NCI-H1694 treated with DMSO at 0.1 percent for 48 hours (cell line): Measurements from ENCODE around the gene FAM222A.

Experiments
- DNase-seq: peaks from one replicate; lab custom pipeline; 2025; lab: John Stamatoyannopoulos, UW

The FAM222A gene

DNA sequence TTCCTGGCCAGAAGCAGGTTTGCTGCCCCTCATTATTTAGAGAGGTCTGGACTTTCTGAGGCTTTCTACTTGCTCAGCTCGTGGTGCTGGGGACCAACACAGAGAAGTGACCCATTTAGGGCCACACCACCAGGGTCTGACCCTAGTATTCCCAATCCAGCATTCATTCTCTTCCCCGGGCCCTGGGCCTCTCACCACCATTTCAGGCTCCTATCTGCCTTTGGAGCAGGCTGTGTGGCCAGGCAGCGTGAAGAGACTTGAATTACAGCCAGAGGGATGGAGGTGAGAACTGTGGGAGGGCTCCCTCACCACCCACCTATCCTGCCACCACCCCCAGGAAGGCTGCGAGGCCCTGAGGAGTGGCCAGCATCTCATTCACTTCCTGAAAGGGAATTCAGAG is 24.6 kb downstream of the FAM222A start:
- DNase-seq: no peak

DNA sequence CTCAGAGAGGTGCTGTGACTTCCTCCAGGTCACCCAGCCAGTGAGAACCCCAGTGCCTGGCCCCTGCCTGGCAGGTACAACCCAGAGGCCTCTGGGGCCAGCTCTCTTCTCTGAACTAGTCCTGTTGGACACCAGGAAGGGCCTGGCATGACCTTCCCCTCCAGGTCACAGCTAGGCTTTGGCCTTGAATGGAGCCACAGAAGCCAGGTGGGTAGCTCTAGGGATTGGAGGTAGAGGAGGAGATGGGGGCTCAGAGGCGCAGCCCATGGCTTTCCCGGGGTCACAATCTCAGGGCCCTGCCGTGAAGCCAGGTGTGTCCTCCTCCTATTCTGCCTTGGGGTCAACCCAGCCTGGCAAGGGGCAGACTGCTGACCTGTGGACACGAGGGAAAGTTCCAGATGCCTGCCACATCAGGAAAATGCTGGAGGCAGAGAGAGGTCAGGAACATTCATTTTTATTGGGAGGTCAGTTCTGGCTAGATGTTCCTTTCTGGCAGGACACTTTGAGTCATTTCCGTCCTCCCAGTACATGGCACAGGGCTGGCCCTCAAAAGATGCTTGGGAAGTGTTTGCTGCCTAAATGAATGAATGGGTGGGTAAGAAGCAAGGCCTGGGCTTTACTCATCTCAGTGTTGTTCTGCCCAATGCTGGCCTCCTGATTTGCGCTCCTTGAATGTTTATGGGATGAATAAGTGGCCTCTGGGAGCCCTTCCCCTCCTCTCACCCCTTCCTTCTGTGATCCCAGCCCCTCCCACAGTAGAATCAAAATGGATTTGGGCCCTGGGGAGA is 25.4 kb downstream of the FAM222A start:
- no peak for DNase-seq

DNA sequence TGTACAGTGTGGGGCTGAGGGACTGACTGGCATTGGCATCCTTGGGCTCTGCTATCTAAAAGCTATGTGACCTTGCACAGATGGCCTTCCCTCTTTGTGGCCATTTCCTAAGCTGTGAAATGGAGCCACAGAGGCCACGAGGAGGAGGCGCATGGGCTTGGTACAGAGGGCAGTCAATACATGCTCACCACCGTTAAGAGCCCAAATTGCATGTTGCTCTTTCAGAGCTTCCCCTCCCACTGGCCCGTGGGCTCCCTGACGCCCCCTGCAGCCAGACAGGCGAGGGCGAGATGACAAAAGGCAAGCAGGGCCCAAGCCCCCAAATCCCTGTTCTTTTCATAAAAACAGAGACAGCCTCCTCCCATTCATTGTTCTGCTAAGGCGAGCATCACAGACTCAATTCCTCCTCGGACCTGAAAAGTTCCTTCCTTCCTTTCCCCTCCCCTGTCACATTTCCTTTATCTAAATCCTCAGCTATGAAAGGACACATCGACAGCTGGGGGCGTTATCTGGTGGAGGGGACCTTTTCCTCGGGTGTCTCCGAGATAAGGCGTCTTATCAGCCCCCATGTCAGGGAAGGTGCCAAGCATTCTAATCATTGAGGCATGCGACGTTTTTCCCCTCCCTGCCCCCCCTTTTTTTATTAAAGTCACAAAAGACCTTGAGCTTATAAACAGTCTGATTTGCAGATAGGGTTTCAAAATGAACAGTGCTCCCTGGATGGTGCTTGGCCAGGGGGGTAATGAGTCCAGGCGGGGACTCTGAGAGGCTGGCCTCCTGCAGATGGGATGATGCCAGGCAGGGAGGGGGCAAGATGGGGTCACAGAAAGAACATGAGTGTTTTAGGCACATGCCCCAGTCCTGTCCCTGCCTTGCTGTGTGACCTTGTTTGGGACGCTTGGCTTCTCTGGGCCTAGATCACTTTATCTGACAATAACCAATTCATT is 26.4 kb downstream of the FAM222A start:
- DNase-seq: no peak

DNA sequence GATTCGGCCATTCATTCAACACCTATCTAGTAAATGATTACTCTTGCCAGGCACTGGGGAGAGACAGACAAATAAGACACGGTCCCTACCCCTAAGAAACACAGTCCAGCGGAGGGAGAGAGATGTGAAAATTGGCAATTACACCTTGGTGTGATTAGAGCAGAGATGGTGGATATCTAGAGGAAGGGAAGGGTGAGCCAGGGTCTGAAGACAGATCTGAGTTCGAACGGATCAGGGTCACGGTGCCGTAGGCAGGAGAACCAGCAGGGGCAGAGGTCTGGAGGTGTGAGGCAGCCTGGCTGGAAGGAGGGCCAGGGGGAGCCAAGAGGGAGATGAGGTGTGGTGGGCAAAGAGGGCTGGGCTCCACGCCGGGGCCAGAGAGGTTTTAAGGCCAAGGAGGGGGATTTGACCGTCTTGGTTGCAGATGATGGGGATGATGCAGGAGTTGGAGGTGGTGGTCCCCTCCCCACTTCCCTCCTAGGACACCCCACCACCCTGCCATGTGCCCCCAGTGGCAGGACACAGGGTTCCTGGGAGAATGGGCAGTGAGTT is 27.1 kb downstream of the FAM222A start:
- DNase-seq: no peak

DNA sequence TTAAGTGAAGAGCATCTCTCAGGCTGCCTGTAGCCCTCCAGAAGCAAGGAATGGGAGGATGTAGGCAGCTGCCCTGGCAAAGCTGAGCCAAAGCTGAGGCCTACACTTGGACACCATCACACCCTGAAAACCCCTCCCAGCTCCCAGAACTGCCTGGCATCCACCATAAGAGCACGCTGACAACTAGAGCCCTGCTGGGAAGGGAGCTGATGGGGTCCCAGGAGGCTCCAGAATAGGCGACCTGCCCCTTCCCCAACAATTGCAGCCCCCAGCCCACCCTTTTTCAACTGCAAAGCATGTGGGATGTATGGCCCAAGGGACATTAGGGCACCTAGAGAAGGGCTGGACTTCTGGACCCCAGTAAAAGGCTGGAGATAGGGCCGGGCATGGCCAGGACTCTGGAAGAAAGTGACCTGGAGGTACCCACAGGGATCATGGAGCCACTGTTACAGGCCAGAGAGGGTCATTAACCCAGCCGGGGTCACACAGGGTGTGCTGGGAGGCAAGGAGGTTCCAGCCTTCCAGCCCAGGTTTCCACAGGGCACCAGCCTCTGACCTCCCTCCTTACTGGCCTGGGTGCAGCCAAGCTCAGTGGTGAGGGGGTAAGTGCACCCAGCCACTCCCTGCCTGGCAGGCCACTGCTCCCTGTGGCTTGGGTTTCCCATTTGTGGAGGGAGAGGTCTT is 27.8 kb downstream of the FAM222A start:
- no peak for DNase-seq

DNA sequence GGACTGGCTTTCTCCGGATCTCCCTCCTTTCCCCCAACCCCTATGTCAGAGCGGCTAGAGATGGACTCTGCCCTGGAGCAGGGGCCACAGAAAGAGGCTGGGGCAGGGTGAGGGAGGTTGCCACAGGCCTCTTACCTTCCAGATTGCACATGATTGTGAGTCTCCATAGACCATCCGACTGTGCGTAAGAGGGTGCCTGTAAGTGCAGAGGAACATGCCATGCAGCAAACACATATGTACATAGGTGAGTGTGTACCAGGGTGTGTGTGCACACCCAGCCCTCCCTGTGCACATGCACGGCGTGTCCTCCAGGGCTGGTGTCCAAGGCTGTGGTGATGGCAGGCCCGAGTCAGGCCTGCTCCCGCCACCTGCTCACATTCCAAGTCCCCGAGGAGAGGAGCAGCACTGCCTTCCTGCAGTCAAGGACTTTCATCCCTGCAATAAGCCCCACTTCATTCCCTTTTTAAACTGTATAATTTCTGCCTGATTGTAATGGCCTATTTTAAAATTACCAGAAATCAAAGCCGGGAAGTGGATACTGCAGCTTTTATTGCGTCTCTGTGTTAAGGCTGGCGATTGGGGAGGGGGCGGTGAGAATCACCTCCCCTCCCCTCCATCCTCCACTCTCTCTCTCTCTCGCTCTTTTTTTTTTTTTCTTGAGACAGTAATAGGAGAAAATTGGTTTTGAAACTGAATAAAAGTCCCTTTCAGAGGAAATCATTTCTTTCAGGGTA is 28.5 kb downstream of the FAM222A start:
- DNase-seq: no peak

DNA sequence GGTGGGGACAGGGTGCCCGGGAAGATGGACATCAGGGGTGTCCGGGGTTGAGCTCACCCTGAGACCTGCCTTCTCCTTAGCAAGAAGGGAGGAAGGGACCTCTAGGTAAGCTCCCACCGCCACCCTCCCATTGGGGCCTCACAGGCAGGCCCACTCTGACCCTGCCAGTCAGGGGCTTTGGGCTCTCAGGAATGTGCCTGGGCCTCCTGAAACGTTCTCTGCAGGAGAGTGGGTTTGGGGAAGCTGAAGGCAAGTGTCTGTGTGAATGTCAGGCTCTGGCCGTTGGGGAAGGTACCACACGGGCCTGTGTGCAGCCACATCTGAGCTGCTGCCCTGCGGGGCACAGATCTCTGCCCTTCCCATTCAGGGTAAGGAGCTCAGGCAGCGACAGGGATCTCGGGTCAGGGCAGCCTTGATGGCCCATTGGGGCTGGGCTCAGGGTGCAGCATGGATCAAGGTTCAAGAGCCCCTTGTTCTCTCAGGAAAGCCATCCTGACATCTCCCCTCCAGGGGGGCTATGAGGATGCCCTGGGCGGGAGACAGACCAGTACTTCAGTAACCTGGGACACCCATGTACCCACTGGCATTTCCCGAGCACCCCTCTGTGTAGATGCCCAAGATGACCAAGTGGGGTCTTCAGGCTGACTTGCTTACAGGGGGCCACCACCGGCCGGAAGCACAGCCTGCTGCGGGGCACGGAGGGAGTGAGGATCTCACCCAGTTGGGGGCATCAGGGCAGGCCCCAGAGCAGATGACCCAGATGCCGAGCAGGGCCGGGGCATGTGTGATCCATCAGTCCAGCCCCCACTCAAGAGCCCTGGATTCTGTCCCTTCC is 29.7 kb downstream of the FAM222A start:
- DNase-seq: no peak

DNA sequence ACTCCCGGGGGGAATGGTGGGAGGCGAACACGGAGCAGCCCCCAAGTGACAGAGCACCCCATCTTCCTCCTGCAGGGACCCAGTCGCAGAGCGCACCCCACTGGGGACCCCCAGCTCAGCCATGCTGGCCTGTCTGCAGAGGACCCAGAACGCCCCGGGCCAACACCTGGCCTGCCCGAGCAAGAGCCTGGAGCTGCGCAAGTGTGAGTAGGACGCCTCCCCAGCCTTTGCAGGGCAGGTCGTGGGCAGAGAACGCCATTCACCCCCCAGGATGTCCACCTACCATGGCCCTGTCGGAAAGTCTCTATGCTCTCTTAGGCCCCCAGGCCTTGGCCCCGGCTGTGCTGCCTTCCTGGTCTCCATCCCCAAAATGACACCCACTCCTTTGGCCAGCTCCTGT is 30.4 kb downstream of the FAM222A start:
- DNase-seq: no peak

DNA sequence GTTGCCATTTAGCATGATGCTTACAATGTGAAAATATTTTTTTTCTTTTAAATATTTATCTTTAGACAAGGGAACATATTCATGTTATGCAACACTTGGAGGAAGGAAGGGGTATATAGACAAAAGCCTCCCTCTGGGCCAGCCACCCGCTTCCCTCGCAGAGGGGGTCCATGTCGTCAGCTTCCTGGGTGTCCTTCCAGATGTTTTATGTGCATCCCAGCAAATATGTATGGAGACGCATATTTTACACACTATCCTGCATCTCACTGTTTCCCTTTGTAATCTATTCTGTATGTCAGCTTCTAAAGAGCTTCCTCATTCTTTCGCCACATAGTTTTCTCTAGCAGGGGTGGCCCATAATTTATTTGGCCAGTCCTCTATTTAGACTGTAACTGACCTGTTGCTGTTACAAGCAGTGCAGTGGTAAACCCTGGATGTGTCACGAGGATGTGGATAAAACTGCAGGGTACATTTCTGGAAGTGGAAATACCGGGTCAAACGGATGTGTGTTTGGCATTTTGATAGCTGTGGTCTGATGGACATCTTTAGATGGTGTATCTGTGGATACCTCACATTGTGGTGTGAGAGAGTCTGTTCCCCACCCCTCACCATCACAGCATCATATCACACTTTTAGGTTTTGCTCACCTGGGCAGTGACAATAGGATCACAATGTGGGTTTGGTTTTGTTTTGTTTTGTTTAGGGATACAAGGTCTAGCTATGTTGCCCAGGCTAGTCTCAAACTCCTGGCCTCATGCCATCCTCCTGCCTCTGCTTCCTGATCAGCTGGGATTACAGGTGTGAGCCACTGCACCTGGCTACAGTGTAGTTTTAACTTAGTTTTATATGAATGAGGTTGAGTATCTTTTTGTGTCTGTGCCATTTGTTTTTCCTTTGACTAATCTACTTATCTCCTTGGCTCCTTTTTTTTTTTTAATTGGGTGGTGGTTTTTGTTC is 31.6 kb downstream of the FAM222A start:
- DNase-seq: no peak

DNA sequence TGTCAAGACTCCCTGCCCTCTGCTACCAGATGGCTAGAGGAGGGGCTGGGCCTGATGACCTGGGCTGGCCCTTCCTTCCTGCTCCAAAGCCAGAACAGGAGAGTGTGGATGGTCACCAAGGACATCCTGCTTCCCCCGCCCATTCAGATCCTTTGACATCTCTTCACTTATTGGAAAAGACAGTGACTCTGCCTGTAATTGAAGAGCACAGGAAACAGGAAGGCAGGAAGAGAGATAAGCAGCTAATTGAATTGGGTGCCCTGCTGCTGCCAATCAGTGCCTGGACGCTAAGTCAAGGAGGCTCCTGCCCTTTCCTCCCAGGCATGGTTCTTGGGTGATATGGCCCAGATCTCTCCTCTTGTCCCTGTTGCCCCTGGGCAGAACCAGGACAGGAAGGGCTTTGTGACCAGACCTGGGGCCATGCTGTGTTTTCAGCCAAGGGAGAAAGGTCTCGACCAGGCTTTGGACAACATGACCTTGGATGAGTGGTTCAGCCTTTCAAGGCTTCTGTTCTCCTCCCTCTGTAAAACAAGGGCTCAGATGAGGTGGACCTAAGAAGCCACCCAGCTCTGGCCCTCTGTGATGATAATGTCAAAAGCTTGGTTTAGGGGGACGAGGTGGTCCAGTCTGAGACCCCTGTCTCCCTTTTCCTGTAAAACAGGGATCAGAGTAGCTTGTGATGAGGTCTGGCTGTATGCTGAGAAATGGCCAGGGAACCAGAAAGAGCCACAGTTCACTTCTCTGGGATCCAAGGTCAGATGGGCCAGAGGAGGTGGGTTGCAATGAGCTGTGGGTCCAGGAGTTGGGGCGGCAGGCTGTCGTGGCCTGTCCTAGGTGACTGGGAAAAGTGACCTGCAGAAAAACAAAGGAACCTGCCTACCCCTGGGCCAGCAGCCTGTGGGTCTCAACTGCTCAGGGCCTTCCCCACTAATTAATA is 38.8 kb downstream of the FAM222A start:
- no peak for DNase-seq

DNA sequence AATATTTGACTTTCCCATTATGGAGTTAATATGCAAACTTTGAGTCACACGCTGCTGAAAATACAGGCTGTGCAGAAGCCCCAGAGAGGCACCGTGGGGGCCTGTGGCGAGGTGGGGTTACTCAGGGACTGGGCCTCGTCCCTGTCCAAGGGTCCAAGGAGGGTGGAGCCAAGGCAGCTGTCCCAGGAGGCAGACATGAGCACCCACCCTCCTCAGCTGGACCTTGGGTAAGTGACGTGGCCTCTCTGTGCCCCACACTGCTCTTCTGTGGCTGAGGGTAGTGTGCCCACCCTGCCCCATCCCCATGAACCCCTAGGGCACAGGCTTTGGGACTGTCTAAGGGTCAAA is 39.4 kb downstream of the FAM222A start:
- DNase-seq: no peak

DNA sequence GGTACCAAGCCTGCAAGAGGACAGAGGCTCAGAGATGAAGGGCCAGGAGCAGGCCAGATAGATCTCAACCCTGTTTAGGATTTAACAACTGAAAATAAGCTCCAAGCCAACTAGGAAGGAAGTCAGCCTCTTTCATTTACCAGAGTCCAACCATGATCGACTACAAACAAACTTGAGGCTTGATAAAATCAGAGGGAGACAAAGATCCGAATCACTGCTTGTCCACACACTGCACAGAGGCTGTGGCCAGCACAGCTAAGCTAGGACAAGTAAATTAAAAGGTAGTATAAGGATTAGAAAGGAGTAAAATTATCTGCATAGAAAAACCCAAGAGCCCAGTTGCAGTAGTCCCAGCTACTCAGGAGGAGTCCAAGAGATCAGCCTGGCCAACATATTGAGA is 40.3 kb downstream of the FAM222A start:
- DNase-seq: no peak

DNA sequence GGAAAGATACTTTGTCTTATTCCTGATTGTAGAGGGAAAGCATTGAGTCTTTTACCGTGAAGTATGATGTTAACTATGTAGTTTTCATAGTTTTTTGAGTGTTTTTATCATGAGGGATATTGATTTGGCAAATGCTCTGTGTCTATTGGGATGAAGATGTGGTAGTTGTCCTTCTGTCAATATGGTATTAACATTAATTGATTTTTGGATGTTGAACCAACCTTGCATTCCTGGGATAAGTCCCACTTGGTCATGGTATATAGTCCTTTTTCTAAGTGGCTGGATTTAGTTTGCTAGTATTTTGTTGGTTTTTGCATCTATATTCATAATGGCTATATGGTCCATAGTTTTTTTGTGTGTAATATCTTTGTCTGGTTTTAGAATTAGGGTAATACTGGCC is 42.8 kb downstream of the FAM222A start:
- DNase-seq: no peak

DNA sequence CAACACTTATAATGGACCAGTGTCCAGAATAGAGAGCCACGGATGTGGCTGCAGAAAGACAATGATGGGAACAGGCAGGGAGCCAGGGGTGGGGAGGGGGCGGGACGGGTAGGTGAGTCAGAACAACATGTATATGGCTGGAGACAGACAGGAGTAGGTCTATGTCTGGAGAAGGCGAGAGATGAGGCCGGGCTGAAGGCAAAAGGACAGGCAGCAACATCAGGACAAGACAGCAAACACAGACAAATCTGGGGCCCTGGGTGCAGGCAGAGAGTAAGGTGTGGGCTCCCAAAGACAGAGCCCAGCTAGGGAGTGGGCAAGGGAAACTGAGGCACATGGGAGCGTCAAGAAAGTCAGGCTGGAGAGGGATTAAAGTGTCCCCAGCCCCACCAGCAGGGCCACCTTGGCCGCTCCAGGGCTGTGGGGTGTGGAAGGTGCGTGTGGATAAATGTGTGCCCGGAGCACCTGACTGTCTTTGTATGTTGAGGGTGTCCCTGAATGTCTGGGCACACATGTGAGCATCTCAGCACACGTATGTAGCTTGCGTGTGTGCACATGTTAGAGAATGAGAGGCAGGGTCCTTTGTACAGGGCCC is 44.1 kb downstream of the FAM222A start:
- no peak for DNase-seq

DNA sequence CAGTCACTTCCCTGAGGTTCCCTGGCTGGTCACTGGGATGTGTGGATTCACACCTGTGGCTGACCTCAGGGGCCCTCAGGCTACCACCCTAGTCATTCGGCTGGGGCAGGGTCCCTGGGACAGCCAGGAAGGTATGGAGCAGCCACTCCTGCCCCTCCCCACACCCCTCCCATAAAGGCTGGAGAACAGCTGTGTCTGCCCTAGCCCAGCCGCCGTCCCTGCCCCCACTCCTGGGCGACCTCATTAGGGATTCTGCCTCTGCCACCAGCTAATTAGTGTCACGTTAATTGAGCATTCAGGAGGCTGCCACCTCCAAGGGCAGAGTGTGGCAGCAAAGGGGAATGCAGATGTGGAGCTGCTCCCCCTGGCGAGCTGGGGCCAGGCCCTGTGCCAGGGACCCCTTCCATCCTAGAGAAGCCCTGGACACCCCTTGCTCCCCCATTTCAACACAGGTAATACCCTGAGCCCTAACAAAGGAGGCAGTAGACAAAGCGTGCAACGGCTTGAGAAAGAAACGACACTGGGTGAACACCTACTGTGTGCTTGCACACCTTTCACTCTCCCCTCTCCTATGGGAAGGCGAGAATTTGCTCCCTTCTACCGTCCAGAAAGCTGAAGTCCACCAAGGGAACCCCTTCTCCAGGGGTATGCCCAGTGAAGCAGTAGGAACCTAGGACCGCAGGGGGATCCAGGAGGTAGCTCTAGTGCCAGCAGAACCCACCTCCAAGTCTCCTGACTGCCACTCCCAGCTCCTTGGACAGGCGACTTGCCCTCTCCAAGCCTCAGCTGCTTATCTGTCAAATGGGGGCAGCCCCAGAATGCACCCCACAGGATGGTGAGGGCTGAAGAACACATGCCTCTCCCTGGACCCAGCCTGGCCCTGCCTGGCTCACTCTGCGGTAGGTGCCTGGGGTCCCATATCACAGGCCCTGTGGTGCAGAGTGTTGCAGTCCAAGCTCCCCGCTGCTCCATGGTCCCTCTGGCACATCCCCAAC is 45.1 kb downstream of the FAM222A start:
- no peak for DNase-seq

DNA sequence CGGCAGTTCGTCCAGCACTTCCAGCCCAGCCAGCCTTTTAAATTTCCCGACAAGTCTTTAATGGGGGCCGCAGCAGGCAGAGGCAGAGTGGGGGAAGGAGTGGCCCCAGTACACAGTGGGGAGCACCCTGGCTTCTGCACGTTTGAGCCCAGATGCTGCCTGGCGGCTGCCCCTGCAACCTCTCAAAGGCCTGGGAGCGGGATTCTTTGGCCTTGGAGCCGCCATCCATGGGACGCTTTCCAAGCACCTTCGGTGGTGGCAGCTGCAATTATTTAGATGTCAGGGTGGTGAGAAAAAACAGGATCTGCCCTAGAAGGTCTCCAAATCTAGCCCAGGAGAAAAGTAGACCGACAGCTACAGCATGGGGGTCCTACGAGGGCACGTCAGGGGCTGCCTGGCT is 46.0 kb downstream of the FAM222A start:
- DNase-seq: no peak
